ENCODE measurements around the gene NR2C2.
A peak's percentile ranks its signal among the peaks of the same experiment; 100 is the strongest.

NR2C2 gene

DNA sequence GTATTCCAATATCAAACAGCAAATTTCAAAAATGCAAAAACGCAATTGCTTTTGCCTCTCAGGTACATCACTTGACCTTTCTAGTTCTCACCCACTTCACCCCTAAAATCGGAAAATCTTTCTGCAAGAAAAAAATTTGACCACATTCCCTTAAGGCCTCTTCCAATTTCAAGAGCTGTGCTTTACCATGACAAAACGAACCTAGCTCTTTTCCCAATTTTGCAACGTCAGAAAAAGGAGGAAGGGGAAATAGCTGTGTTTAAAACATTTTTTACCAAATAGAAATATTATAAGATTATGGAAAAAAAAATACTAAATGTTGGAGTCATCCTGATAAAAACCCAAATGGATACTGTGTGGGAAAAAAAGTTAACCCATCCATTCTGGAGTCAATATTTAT, 1.1 kb upstream of the NR2C2 start:
- DNase-seq (ENCODE audit: low spot score): no peak
- no peak for TF ChIP-seq CTCF (conservative IDR thresholded peaks at IDR 0.05; ENCODE audit: low read depth)
- no peak overlapping the region for H3K27ac ChIP-seq
- ChIA-PET CTCF (interaction anchor here (0.6 kb wide), 1 partner anchor 71 kb away, joined by 5 read pairs; no protein-coding TSS in a partner anchor), POLR2A (ENCODE audit: low non-redundant PET) (no interaction called here)

DNA sequence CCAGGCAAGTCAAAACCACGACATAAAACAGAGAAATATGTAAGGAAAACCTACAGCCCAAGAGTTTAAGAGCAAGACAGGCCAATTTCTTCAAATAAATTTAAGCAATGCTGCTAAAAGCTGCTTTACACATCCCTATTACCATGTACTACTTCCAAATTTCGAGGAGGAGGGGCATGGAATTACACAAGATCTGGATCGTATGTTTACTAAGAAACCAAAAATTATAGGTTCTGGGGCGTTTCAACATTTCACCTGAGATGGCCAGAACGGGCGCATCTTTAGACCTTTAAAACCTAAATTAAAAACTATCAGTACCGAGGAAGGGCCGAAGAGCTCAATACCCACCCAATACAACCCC, 664 bp upstream of the NR2C2 start:
- ChIA-PET POLR2A (ENCODE audit: low non-redundant PET) (no interaction called here), CTCF (no interaction called here)

GRCh38 chr3:14947886-14948608, 664 bp downstream of the NR2C2 start:
- no peak for TF ChIP-seq CTCF (conservative IDR thresholded peaks at IDR 0.05; ENCODE audit: low read depth)
- peak overlapping the region; percentile 99 for H3K27ac ChIP-seq
- ChIA-PET CTCF (no interaction called here), POLR2A (ENCODE audit: low non-redundant PET) (interaction anchor here (0.6 kb wide), 1 partner anchor 63 kb away, joined by 3 read pairs; no protein-coding TSS in a partner anchor)
- peak; percentile 99 for DNase-seq (ENCODE audit: low spot score)

More for the DNA sequence above, 664 bp upstream of the NR2C2 start:
- no peak for DNase-seq (ENCODE audit: low spot score)
- TF ChIP-seq CTCF (conservative IDR thresholded peaks at IDR 0.05; ENCODE audit: low read depth): no peak
- H3K27ac ChIP-seq: peak overlapping the region; percentile 99

DNA sequence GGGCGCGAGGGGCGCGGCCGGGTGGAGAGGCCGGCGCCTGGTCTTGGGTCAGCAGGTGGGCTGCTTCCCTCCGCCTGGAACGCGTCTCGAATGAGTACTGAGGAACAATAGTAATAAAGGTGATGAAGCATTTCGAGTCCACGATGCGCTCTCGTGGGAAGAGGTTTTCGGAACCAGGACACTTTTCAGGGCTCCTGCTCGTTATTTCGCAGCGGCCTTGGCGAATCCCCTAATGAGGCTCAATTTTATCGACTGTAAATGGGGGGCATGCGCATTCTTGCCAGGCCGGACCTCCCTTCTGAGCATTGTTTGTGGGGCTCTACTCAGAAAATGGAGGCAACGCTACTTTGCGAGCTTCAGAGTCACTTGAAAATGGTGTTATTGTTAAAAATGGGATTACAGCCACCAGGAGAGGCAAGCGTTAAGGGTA, 1.2 kb downstream of the NR2C2 start:
- CTCF ChIA-PET: no interaction called here
- POLR2A ChIA-PET (ENCODE audit: low non-redundant PET): no interaction called here
- peak overlapping the region; percentile 99 for H3K27ac ChIP-seq
- no peak for DNase-seq (ENCODE audit: low spot score)
- TF ChIP-seq CTCF (conservative IDR thresholded peaks at IDR 0.05; ENCODE audit: low read depth): no peak

GRCh38 chr3:14949126-14949525, 1.7 kb downstream of the NR2C2 start:
- CTCF ChIA-PET: no interaction called here
- DNase-seq (ENCODE audit: low spot score): no peak
- no peak for TF ChIP-seq CTCF (conservative IDR thresholded peaks at IDR 0.05; ENCODE audit: low read depth)
- POLR2A ChIA-PET (ENCODE audit: low non-redundant PET): no interaction called here
- H3K27ac ChIP-seq: peak overlapping the region; percentile 99; the same call in 1 of the 2 replicates

GRCh38 chr3:14950274-14950673, 2.9 kb downstream of the NR2C2 start:
- DNase-seq (ENCODE audit: low spot score): no peak
- H3K27ac ChIP-seq: no peak overlapping the region
- ChIA-PET POLR2A (ENCODE audit: low non-redundant PET) (no interaction called here), CTCF (interaction anchor here (1.2 kb wide), 1 partner anchor 8 kb away, joined by 4 read pairs; no protein-coding TSS in a partner anchor)
- no peak for TF ChIP-seq CTCF (conservative IDR thresholded peaks at IDR 0.05; ENCODE audit: low read depth)
